ENCODE results near the gene DISC1.
"Not testable (repeated sequence)": the region's sequence is repeated elsewhere in the genome, so short reads cannot be mapped to it uniquely, and the experiment has no call there.

Gene DISC1

DNA sequence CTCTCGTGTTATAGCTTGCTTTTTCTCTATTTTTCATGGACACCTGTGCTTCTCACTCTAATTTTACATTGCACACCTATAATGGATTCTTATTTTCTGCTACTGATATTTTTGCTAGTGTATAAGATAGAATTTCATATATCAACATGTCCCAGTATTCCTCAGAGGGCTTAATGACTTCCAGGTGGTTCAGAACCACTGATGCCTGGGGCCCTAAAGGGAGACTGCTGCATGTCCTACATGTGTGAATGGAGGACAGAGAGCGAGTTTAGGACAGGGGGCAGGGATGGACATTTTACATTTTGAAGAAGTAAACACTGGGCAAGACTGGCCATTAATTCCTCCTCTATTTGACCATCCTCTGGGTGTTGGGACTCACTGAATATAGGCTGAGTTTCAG lies 100.6 kb downstream of the DISC1 start:
- no peak overlapping the region for H3K4me3 ChIP-seq (ENCODE audit: low read depth, low read length, poor library complexity, severe bottlenecking)
- no peak for TF ChIP-seq EZH2 (IDR thresholded peaks at IDR 0.05; ENCODE audit: borderline replicate concordance, low read length)
- TF ChIP-seq, protein P1, sequence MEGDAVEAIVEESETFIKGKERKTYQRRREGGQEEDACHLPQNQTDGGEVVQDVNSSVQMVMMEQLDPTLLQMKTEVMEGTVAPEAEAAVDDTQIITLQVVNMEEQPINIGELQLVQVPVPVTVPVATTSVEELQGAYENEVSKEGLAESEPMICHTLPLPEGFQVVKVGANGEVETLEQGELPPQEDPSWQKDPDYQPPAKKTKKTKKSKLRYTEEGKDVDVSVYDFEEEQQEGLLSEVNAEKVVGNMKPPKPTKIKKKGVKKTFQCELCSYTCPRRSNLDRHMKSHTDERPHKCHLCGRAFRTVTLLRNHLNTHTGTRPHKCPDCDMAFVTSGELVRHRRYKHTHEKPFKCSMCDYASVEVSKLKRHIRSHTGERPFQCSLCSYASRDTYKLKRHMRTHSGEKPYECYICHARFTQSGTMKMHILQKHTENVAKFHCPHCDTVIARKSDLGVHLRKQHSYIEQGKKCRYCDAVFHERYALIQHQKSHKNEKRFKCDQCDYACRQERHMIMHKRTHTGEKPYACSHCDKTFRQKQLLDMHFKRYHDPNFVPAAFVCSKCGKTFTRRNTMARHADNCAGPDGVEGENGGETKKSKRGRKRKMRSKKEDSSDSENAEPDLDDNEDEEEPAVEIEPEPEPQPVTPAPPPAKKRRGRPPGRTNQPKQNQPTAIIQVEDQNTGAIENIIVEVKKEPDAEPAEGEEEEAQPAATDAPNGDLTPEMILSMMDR (IDR thresholded peaks at IDR 0.05; ENCODE audit: low read length), result no peak
- no peaks in the 10 kb centered on the region; the same call in 1 of the 2 replicates for H3K9me2 ChIP-seq (ENCODE audit: low read depth, low read length)
- H3K4me1 ChIP-seq (ENCODE audit: insufficient read depth, low read length, severe bottlenecking), result no peaks in the 10 kb centered on the region
- H3K4me2 ChIP-seq (ENCODE audit: low read length), result no peak overlapping the region
- no peaks in the 10 kb centered on the region for H3K9me3 ChIP-seq (ENCODE audit: low read length)
- H3K9ac ChIP-seq (ENCODE audit: low read length), result no peak overlapping the region
- no peaks in the 10 kb centered on the region for H3K36me3 ChIP-seq (ENCODE audit: insufficient read depth, low read length)
- H3K27me3 ChIP-seq (ENCODE audit: insufficient read depth, low read length), result no peaks in the 10 kb centered on the region
- H3F3A ChIP-seq (ENCODE audit: insufficient read depth, low read length), result no peaks in the 10 kb centered on the region
- H4K20me1 ChIP-seq (ENCODE audit: insufficient read depth, low read length), result no peaks in the 10 kb centered on the region
- H2AFZ ChIP-seq (ENCODE audit: low read length), result no peak overlapping the region
- no peaks in the 10 kb centered on the region for H3K79me2 ChIP-seq (ENCODE audit: insufficient read depth, low read length)
- no peak overlapping the region for H3K27ac ChIP-seq (ENCODE audit: low read depth, low read length, poor library complexity, severe bottlenecking)

DNA sequence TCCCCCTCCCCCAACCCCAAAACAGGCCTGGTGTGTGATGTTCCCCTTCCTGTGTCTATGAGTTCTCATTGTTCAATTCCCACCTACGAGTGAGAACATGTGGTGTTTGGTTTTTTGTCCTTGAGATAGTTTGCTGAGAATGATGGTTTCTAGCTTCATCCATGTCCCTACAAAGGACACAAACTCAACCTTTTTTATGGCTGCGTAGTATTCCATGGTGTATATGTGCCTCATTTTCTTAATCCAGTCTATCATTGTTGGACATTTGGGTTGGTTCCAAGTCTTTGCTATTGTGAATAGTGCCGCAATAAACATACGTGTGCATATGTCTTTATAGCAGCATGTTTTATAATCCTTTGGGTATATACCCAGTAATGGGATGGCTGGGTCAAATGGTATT lies 102.4 kb downstream of the DISC1 start:
- H3K4me3 ChIP-seq (ENCODE audit: low read depth, low read length, poor library complexity, severe bottlenecking); H3K9ac ChIP-seq (ENCODE audit: low read length); H3K27me3 ChIP-seq (ENCODE audit: insufficient read depth, low read length); H3F3A ChIP-seq (ENCODE audit: insufficient read depth, low read length); H3K4me2 ChIP-seq (ENCODE audit: low read length); H3K9me2 ChIP-seq (ENCODE audit: low read depth, low read length); H2AFZ ChIP-seq (ENCODE audit: low read length); H3K27ac ChIP-seq (ENCODE audit: low read depth, low read length, poor library complexity, severe bottlenecking); H3K36me3 ChIP-seq (ENCODE audit: insufficient read depth, low read length); H4K20me1 ChIP-seq (ENCODE audit: insufficient read depth, low read length); H3K79me2 ChIP-seq (ENCODE audit: insufficient read depth, low read length); H3K4me1 ChIP-seq (ENCODE audit: insufficient read depth, low read length, severe bottlenecking); H3K9me3 ChIP-seq (ENCODE audit: low read length): not testable (repeated sequence)

DNA sequence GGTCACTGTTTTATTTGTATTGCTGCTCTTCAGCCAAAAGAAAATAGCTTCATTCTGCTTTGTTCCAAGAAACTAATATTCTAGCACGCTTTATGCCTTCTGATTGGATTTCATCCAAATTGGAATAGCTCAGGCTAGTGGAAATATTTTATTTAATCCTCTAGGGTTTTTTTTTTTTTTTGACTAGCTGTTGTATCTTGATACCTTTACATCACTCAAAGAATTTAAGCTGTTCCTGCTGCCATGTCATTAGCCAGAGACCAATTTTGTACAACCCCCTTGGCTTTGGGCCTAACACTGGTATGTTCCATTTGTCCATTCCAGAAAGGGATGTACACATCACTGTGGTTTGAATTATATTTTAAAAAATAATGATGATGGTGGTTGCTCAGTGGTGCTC lies 103.0 kb downstream of the DISC1 start:
- no peaks in the 10 kb centered on the region for H4K20me1 ChIP-seq (ENCODE audit: insufficient read depth, low read length)
- H3K9ac ChIP-seq (ENCODE audit: low read length), result no peak overlapping the region
- H3F3A ChIP-seq (ENCODE audit: insufficient read depth, low read length), result no peaks in the 10 kb centered on the region
- no peaks in the 10 kb centered on the region; the same call in 1 of the 2 replicates for H3K9me2 ChIP-seq (ENCODE audit: low read depth, low read length)
- H3K36me3 ChIP-seq (ENCODE audit: insufficient read depth, low read length), result no peaks in the 10 kb centered on the region
- H3K4me3 ChIP-seq (ENCODE audit: low read depth, low read length, poor library complexity, severe bottlenecking), result no peak overlapping the region
- no peaks in the 10 kb centered on the region for H3K27me3 ChIP-seq (ENCODE audit: insufficient read depth, low read length)
- no peak overlapping the region for H3K27ac ChIP-seq (ENCODE audit: low read depth, low read length, poor library complexity, severe bottlenecking)
- no peak overlapping the region for H2AFZ ChIP-seq (ENCODE audit: low read length)
- H3K79me2 ChIP-seq (ENCODE audit: insufficient read depth, low read length), result no peaks in the 10 kb centered on the region
- H3K4me1 ChIP-seq (ENCODE audit: insufficient read depth, low read length, severe bottlenecking), result no peaks in the 10 kb centered on the region
- no peak overlapping the region for H3K4me2 ChIP-seq (ENCODE audit: low read length)
- TF ChIP-seq EZH2 (IDR thresholded peaks at IDR 0.05; ENCODE audit: borderline replicate concordance, low read length), result no peak
- TF ChIP-seq, protein P1 (IDR thresholded peaks at IDR 0.05; ENCODE audit: low read length), result no peak
- H3K9me3 ChIP-seq (ENCODE audit: low read length), result no peaks in the 10 kb centered on the region

DNA sequence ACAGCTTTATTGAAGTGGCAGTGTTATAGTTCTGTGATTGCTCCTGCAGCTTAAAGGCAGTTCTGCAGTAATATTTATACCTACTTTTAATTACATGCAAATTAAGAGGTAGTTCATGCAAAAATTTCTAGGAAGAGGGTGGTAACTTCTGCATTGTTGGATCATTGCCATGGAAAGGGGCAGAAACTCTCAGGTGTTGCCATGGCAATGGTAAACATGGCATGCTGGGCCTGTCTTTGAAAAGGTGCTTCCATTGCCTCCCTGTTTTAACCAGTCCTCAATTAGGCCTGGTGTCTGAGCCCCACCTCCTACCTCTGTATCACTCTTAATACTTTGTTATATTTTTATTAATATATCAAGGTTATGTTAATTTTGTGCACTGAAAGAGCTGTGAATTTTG lies 104.7 kb downstream of the DISC1 start:
- Histone ChIP-seq H3K4me1 (ENCODE audit: insufficient read depth, low read length, severe bottlenecking) (no peaks in the 10 kb centered on the region), H3K4me2 (ENCODE audit: low read length) (no peak overlapping the region), H4K20me1 (ENCODE audit: insufficient read depth, low read length) (no peaks in the 10 kb centered on the region), H3K36me3 (ENCODE audit: insufficient read depth, low read length) (no peaks in the 10 kb centered on the region), H3K9me2 (ENCODE audit: low read depth, low read length) (no peaks in the 10 kb centered on the region; the same call in 1 of the 2 replicates), H2AFZ (ENCODE audit: low read length) (no peak overlapping the region), H3F3A (ENCODE audit: insufficient read depth, low read length) (no peaks in the 10 kb centered on the region), H3K9me3 (ENCODE audit: low read length) (no peaks in the 10 kb centered on the region), H3K27me3 (ENCODE audit: insufficient read depth, low read length) (no peaks in the 10 kb centered on the region), H3K4me3 (ENCODE audit: low read depth, low read length, poor library complexity, severe bottlenecking) (no peak overlapping the region), H3K9ac (ENCODE audit: low read length) (no peak overlapping the region), H3K27ac (ENCODE audit: low read depth, low read length, poor library complexity, severe bottlenecking) (no peak overlapping the region), H3K79me2 (ENCODE audit: insufficient read depth, low read length) (no peaks in the 10 kb centered on the region)
- no peak for TF ChIP-seq EZH2 (IDR thresholded peaks at IDR 0.05; ENCODE audit: borderline replicate concordance, low read length)
- TF ChIP-seq, protein P1 (IDR thresholded peaks at IDR 0.05; ENCODE audit: low read length), result no peak

Measured in OCI-LY1 (cell line).